Stimulated activated CD8-positive, alpha-beta memory T cell treated with anti-CD3 and anti-CD28 coated beads, Interleukin-12 subunit alpha, Interleukin-12 subunit beta, amount 100 ng/mL, for 4 hours (primary cell): ENCODE data around the gene CSNK2A3.

ENCODE experiments used
- DNase-seq: peaks from one replicate; pipeline ENCODE4 v3.0.0-alpha.2; 2020; ENCODE audit warnings: low read depth

The CSNK2A3 gene

GRCh38 chr11:11335043-11335442 is 18.0 kb downstream of the CSNK2A3 start:
- DNase-seq = no peak

DNA sequence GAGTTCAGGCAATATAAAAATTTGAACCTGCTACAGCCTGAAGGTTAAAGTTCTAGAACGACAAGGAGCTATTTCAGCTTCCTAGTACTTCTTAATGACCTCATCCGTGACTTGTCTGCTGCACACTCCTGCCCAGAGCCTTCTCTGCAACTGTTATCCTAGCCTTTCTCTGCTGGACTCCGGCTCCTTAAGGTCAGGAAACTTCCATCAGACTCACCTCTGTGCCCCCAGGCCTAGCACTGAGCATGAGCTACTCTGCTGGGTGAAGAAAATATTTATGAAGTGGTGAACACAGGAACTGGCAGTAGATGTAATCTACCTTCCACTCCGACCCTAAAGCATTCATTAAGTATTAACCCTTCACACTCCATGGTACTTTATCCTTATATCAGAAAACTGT is 18.4 kb downstream of the CSNK2A3 start:
- no peak for DNase-seq

- no peak for DNase-seq
Observed at GRCh38 chr11:11332141-11332710, 20.8 kb downstream of the CSNK2A3 start.

GRCh38 chr11:11329062-11329806 is 23.8 kb downstream of the CSNK2A3 start:
- DNase-seq = no peak

DNA sequence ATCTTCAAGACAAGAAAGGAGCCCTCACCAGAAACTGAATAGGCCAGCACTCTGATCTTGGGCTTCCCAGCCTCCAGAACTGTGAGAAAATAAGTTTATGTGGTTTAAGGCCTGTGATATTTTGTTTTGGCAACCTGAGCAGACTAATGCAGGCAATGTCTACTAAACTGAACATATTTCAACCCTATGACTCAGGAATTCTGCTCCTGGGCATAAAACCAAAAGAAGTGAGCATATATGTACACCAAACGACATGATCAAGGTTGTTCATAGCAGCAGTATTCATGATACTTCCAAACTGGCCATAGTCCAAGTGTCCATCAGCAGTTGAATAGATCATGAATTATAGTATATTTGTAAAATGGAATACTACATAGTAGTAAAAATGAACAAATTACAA is 29.0 kb downstream of the CSNK2A3 start:
- no peak for DNase-seq

- no peak for DNase-seq
Observed at GRCh38 chr11:11322101-11322500, 30.9 kb downstream of the CSNK2A3 start.

GRCh38 chr11:11320825-11321224 is 32.2 kb downstream of the CSNK2A3 start:
- DNase-seq = no peak

DNA sequence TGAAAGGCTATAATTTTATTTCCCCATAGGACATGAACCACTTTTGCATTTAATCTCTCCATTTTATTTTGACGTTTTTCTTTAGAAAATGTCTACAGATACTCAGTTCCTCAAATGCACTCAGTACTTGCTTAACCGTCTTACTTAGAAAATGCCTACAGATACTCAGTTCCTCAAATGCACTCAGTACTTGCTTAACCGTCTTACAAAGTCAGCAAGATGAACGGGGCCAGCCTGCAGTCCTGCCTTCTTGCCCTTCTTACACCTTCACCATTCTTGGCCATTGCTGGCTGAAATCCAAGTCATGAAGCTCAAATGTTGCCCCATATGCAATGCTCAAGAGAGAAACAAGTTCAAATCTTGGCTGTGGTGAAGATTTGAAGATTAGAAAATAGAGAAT is 34.1 kb downstream of the CSNK2A3 start:
- no peak for DNase-seq

DNA sequence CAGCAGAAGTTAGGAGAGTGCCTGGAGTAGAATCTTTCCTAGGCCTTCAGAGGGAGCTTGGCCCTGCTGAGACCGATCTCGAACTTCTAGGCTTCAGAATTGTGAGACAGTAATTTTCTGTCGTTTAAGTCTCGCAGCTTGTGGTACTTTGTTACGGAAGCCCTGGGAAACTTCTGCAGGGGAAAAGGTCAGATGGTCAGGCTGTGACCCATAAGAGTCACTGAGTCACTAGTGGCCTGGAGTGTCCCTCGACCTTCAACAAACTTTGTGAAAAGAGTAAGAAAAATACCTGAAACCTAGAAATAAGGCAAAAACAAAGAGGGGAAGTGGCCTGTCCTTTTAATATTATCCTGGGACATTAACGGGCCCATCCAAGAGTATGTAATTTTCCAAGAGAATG is 34.6 kb downstream of the CSNK2A3 start:
- DNase-seq = no peak

DNA sequence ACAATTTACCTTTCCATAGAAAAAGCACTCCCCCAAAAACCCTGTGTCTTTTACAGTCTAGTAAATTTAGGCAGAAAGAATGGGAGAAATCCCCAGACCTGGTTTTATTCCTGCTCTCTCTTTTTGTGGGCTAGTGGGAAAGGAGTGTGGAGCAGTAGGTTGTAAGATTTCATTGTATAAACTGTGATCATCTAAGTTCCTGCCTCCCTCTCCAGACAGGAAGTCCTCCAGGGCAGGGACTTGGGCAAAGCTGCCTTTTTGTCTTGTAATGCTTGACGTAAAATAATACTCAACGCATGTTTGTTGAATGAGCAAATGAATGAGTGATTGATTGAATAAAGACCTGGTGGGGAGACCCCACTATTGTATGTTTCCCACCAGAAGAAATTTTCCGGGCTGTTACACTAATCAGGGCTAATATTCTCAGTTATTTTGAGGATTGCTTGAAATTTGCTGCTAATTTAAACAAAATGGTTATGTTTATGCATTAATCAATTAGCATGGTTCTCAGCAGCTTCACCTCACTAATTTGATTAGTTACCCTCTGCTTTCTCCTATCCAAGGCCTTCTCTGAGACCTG is 36.3 kb downstream of the CSNK2A3 start:
- DNase-seq = no peak

DNA sequence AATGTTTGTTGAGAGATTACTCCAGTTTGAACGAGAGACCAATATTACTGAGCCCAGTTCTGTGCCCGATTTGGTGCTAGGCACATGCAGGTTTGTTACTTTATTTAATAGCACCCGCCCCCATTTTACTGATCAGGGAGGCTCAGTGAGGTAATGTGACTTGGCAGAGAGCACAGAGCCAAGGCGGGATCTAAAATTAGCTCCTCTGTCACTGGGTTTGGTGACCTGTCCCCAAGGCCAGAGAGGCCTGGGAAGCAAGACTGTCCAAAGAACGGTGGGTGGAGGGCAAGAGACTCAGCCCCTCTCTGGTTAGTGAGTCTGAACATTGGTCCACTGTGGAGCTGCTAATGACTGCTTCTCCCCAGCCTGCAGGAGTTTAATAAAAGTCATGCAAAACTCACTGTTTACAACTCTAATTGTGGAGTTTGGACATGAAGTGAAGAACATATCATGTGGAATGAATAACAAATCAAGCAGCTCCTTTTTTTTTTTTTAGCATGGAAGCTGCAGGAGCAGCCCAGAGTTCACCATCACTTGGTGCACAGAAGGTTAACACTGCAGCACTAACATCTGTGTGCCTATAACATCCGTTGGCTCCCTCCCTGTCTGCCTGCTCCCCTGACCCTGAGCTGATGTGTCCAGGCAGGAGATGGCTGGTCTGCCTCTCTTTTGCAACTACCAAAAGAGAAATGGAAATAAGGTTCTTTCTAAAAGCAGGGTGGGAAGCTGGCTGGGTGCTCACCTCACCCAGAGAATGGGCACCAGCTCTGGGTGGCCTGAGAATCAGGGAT is 39.0 kb downstream of the CSNK2A3 start:
- DNase-seq = no peak

DNA sequence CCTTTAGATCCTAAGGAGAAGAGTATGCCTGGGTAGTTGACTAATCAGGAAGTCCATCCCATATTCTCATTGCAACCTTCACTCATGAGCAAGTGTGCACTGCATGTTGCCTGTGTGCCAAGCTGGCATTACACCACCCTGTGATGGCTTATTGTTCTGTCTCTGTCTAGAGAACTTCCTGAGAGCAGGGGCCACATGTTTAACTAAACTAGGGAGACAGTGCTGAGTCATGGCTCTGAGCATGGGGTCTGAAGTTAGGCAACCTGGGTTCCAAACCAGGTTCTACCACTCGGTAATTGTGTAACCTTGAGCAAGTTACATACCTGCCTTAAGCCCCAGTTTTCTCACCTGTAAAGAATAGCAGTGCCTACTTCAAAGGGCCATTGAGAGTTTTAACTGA is 39.6 kb downstream of the CSNK2A3 start:
- DNase-seq = no peak

- no peak for DNase-seq
Observed at GRCh38 chr11:11312738-11313137, 40.3 kb downstream of the CSNK2A3 start.

DNA sequence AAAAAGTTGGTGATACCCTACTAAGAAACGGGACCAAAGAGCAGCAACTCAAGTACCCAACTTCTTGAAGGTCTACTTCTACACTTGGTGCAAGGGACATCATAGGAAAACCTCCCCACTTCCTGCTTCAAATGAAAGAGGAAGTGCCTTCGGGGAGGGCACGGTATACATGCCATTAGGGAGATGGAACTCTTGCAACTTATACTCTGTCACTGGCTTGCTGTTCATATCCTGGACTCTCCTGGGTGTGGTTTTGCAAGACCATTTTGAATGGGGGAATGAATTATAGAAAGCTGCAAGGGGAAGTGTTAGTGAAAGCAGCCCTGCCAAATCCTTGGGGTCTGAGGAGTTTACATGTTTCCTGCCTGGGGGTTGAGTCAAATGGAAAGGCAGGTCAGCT is 41.9 kb downstream of the CSNK2A3 start:
- DNase-seq = no peak

GRCh38 chr11:11309906-11310305 is 43.1 kb downstream of the CSNK2A3 start:
- DNase-seq = no peak

GRCh38 chr11:11308249-11308648 is 44.8 kb downstream of the CSNK2A3 start:
- no peak for DNase-seq

DNA sequence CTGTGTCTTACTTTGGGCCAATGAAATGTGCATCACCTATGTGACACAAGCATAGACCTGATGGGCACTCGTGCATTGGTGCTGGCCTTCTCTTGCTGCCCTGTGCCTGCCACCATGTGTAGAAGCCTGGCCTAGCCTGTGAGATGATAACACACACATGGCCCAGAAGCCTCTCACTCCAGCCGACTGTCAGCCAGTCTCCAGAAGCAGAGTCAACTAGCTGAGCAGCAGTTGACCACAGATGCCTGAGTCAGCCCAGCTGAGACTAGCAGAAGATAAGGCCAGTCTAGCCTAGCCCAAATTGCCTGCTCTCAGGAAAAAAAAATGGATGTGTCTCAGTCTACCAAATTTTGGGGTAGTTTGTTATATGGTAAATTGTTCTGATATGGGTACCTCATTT is 46.2 kb downstream of the CSNK2A3 start:
- DNase-seq = no peak

GRCh38 chr11:11304550-11304949 is 48.5 kb downstream of the CSNK2A3 start:
- no peak for DNase-seq

- no peak for DNase-seq
Observed at GRCh38 chr11:11302565-11302964, 50.5 kb downstream of the CSNK2A3 start.
